HCT116 (cell line): Measurements from ENCODE around the gene SPOCD1. TPM values are rescaled to one million over a fixed set of nuclear protein-coding genes. Genes with fewer than 3 reads are reported as not detected.

Experiments used
- ATAC-seq: fragments of 200-7000 bp; cut with Tn5 transposase; 2 replicates; pipeline ENCODE4 v1.9.1; 2020; ENCODE audit warnings: mild to moderate bottlenecking, moderate library complexity
- BruUV-seq: library from RNA; stranded (reverse); fragments of 400-500 nt; replicated peaks from 2 replicates; lab custom pipeline; 2021; lab: Mats Ljungman, UMichigan
- CTCF ChIA-PET: fragments of 300-600 bp; sonication (Branson Sonifier 250); formaldehyde crosslinking; loops from one replicate; lab custom pipeline; 2021; ENCODE audit warnings: antibody characterized with exemption; lab: Charles Lee
- POLR2A ChIA-PET: fragments of 300-600, 350-600 bp; sonication (Branson Sonifier 250); formaldehyde crosslinking; loops from one replicate; lab custom pipeline; 2021; ENCODE audit warnings: antibody characterized with exemption; lab: Charles Lee
- RAD21 ChIA-PET, 2 experiments: fragments of 300-600 bp; sonication (Branson Sonifier 250); formaldehyde crosslinking; loops; one replicate each; lab custom pipeline; 2023; ENCODE audit warnings: low total read pairs in 2 of 2; ENCODE audit not compliant: uncharacterized antibody in 2 of 2, unreplicated experiment in 2 of 2, low non-redundant PET in 1 of 2; lab: Charles Lee
- DNase-seq: peaks from one replicate; pipeline ENCODE4 v3.0.0-alpha.2; 2010; ENCODE audit warnings: low read depth, low spot score
- H2AFZ ChIP-seq: fragments of 200-600 bp; shearing (Covaris generic), sonication (generic); 2 replicates; pipeline ENCODE4 v1.6.1; 2017; ENCODE audit warnings: low read depth, mixed run types, mixed read lengths, antibody characterized with exemption, low read length; ENCODE audit not compliant: poor library complexity, severe bottlenecking
- H3K27ac ChIP-seq: 2 replicates; pipeline ENCODE4 v1.5.1; 2012; ENCODE audit warnings: low read depth, low read length
- H3K27me3 ChIP-seq: fragments of 200-600 bp; sonication (generic); 2 replicates; pipeline ENCODE4 v1.6.1; 2016; ENCODE audit warnings: mixed run types, low read length, mixed read lengths; ENCODE audit not compliant: insufficient read depth
- H3K36me3 ChIP-seq, 2 experiments: fragments of 200-500 bp in 1 of 2; fragments of 200-600 bp in 1 of 2; sonication (Bioruptor generic) in 1 of 2; sonication (generic) in 1 of 2; 2 replicates each; pipeline versions ENCODE4 v1.5.1 to v1.6.1; 2014 to 2016; ENCODE audit warnings: low read length in 2 of 2, inconsistent platforms in 1 of 2, mixed read lengths in 1 of 2, mixed run types in 1 of 2; ENCODE audit not compliant: insufficient read depth in 2 of 2, control insufficient read depth in 1 of 2
- H3K4me1 ChIP-seq, 2 experiments: fragments of 200-600 bp in 1 of 2; sonication (generic) in 1 of 2; 2 replicates each; pipeline versions ENCODE4 v1.5.1 to v1.6.1; 2012 to 2017; ENCODE audit warnings: low read length in 2 of 2, inconsistent platforms in 1 of 2, mild to moderate bottlenecking in 1 of 2, mixed read lengths in 1 of 2, mixed run types in 1 of 2, moderate library complexity in 1 of 2; ENCODE audit not compliant: insufficient read depth in 2 of 2, control insufficient read depth in 1 of 2
- H3K4me2 ChIP-seq: fragments of 200-600 bp; sonication (generic); 2 replicates; pipeline ENCODE4 v1.6.1; 2017; ENCODE audit warnings: mixed run types, low read length, mixed read lengths
- H3K4me3 ChIP-seq, 2 experiments: fragments of 200-600 bp in 1 of 2; sonication (generic) in 1 of 2; replicated peaks in 1 of 2; 2 replicates each; pipeline ENCODE4 v1.5.1; 2011 to 2016; ENCODE audit warnings: low read length in 2 of 2, control low read depth in 1 of 2, low read depth in 1 of 2, mild to moderate bottlenecking in 1 of 2, mixed read lengths in 1 of 2, mixed run types in 1 of 2
- H3K79me2 ChIP-seq: fragments of 200-600 bp; sonication (generic); 2 replicates; pipeline ENCODE4 v1.6.1; 2017; ENCODE audit warnings: mild to moderate bottlenecking, mixed run types, low read length, moderate library complexity, mixed read lengths; ENCODE audit not compliant: insufficient read depth
- H3K9ac ChIP-seq: fragments of 200-600 bp; sonication (generic); 2 replicates; pipeline ENCODE4 v1.6.1; 2016; ENCODE audit warnings: low read length, mixed read lengths
- H3K9me2 ChIP-seq: fragments of 200-600 bp; sonication (generic), shearing (Covaris generic); 2 replicates; pipeline ENCODE4 v1.6.1; 2017; ENCODE audit warnings: mixed run types, mild to moderate bottlenecking, moderate library complexity; ENCODE audit not compliant: insufficient read depth
- H3K9me3 ChIP-seq, 2 experiments: fragments of 200-500 bp in 1 of 2; fragments of 200-600 bp in 1 of 2; sonication (Bioruptor generic) in 1 of 2; sonication (generic) in 1 of 2; 2 replicates each; pipeline ENCODE4 v1.6.1; 2014 to 2017; ENCODE audit warnings: low read length in 2 of 2, mixed read lengths in 2 of 2, inconsistent platforms in 1 of 2, low read depth in 1 of 2, mild to moderate bottlenecking in 1 of 2, mixed run types in 1 of 2, moderate library complexity in 1 of 2; ENCODE audit not compliant: control insufficient read depth in 1 of 2, insufficient read depth in 1 of 2
- H4K20me1 ChIP-seq: fragments of 200-600 bp; sonication (generic), shearing (Covaris generic); 2 replicates; pipeline ENCODE4 v1.6.1; 2017; ENCODE audit warnings: mixed run types, mild to moderate bottlenecking, moderate library complexity; ENCODE audit not compliant: insufficient read depth
- POLR2A ChIP-seq: IDR thresholded peaks from 2 replicates; pipeline ENCODE4 v1.7.0; 2011; ENCODE audit warnings: borderline replicate concordance; ENCODE audit not compliant: insufficient read depth, insufficient read length; ENCODE audit errors: extremely low read depth
- SIN3A ChIP-seq: IDR thresholded peaks from 2 replicates; pipeline ENCODE4 v1.6.1; 2012; ENCODE audit warnings: low read depth
- SP1 ChIP-seq: IDR thresholded peaks from 2 replicates; pipeline ENCODE4 v1.6.1; 2012; ENCODE audit warnings: low read depth
- intact Hi-C: fragments of 100-400 bp; cut with micrococcal nuclease; formaldehyde crosslinking; loops from 2 replicates; pipeline ENCODE4 v1.10.0; 2022
- total RNA-seq: library from RNA; stranded (reverse); gene quantifications from one replicate; pipeline ENCODE4 v1.2.1, GENCODE V29; 2021; ENCODE audit not compliant: unreplicated experiment
- TF ChIP-seq, protein P1 (sequence below), 3 experiments: fragments of 200-600 bp in 1 of 3; sonication (generic) in 1 of 3; IDR thresholded peaks in 2 of 3; conservative IDR thresholded peaks in 1 of 3; 2 replicates each; pipeline ENCODE4 v1.5.1; 2012 to 2017; ENCODE audit warnings: low read depth in 2 of 3, low read length in 2 of 3, antibody characterized with exemption in 1 of 3, borderline replicate concordance in 1 of 3, control low read depth in 1 of 3, mild to moderate bottlenecking in 1 of 3, mixed read lengths in 1 of 3, mixed run types in 1 of 3, moderate library complexity in 1 of 3; ENCODE audit not compliant: insufficient read depth in 1 of 3

Gene SPOCD1
- total RNA-seq, 1 experiment from 2014 or later, result 5.0 TPM

DNA sequence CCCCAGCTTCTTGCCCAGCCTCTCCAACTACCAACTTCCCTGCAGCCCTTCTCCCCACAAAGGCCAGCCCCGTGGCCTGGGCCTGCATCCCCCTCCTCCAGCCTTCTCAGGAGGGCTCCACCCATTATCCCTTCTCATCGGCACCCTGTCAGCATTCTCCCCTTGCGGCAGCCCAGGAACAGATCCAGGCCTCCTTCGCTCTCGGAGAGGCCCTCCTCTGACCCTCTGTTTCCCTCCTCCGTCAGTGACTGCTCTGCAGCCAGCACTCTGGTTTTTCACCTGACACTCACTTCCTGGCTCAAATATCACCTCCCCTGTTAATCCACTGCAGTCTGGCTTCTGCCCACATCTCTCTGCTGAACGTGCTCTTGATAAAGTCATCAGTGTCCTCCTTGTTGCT, 69.1 kb downstream of the SPOCD1 start:
- Histone ChIP-seq H3K79me2 (no peaks in the 10 kb centered on the region), H3K36me3 (no peaks in the 10 kb centered on the region), H3K9me2 (no peaks in the 10 kb centered on the region), H3K4me3 (no peak overlapping the region), H3K27me3 (no peaks in the 10 kb centered on the region), H4K20me1 (no peaks in the 10 kb centered on the region), H3K27ac (no peak overlapping the region), H3K9me3 (no peaks in the 10 kb centered on the region), H2AFZ (no peak overlapping the region), H3K4me2 (no peak overlapping the region), H3K4me1 (peaks cover 7 to 14% of the 10 kb centered on the region in 2 experiments), H3K9ac (no peak overlapping the region)
- no TSS peak for BruUV-seq
- POLR2A ChIA-PET, result interaction anchor here (1.0 kb wide), 1 partner anchor 83 kb away, joined by 4 read pairs; no protein-coding TSS in a partner anchor
- intact Hi-C loops, result no loop called here
- ATAC-seq, result no peak
- DNase-seq, result no peak
- RAD21 ChIA-PET, result no interaction called here
- CTCF ChIA-PET, result interaction anchor here (1.0 to 1.9 kb wide), 5 partner anchors 15 to 361 kb away, joined by 3 to 18 read pairs (median 14); partner anchors contain the start of gene KPNA6
- TF ChIP-seq SIN3A (no peak), POLR2A (no peak)

DNA sequence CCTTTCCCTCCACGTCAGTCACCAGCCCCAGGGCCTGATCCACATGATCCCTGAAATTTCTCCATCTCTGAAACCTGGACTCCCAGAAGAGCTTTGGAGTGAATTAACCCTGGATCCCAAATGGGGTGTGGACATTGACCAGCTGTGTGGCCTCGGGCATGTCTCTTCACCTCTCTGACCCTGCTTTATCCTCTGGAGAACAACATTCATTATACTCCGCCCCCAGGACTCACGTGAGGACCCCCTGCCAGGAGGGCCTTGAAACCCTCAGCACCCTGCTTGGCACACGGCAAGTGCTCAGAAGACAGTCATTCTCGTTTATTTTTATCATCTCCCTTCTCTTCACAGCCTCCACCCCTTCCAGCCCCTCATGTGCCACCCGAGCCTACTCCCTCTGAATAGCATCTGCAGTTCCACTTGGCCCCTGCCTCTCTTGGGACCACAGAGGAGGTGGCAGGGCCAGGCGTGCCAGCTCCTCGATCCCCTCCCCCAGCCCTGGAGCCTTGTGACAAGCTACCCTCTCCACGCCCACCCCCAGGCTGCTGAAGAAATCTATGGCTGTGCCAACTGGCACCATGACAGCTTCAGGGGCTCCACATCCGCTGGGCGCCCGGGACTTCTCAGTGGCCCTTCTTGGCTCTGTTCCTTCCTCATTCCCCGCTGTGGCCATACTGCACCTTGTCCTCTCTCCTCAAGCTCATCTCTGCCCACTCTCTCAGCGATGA, 69.7 kb downstream of the SPOCD1 start:
- POLR2A ChIA-PET, result interaction anchor here (1.0 kb wide), 2 partner anchors 14 to 82 kb away, joined by 4 read pairs; no protein-coding TSS in a partner anchor

More for the DNA sequence above, 69.7 kb downstream of the SPOCD1 start:
- no peaks in the 10 kb centered on the region for H3K79me2 ChIP-seq
- TF ChIP-seq SP1, result no peak
- TF ChIP-seq, protein P1, sequence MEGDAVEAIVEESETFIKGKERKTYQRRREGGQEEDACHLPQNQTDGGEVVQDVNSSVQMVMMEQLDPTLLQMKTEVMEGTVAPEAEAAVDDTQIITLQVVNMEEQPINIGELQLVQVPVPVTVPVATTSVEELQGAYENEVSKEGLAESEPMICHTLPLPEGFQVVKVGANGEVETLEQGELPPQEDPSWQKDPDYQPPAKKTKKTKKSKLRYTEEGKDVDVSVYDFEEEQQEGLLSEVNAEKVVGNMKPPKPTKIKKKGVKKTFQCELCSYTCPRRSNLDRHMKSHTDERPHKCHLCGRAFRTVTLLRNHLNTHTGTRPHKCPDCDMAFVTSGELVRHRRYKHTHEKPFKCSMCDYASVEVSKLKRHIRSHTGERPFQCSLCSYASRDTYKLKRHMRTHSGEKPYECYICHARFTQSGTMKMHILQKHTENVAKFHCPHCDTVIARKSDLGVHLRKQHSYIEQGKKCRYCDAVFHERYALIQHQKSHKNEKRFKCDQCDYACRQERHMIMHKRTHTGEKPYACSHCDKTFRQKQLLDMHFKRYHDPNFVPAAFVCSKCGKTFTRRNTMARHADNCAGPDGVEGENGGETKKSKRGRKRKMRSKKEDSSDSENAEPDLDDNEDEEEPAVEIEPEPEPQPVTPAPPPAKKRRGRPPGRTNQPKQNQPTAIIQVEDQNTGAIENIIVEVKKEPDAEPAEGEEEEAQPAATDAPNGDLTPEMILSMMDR (IDR thresholded peaks at IDR 0.05 in 2 of 3, conservative IDR thresholded peaks at IDR 0.05 in 1 of 3; ENCODE audit: borderline replicate concordance in 1 of 3, insufficient read depth in 1 of 3, low read depth in 2 of 3, low read length in 2 of 3), result peak in 1 of 3 experiments; percentile 12; a peak in 1 of 6 replicates
- DNase-seq, result no peak
- no peaks in the 10 kb centered on the region for H4K20me1 ChIP-seq
- no TSS peak for BruUV-seq
- no peak overlapping the region for H3K4me3 ChIP-seq
- H3K9me3 ChIP-seq, result no peaks in the 10 kb centered on the region
- intact Hi-C loops, result loop anchor here (1.0 kb wide), 1 partner anchor 82 kb away; no protein-coding TSS in a partner anchor
- H3K27me3 ChIP-seq, result no peaks in the 10 kb centered on the region
- no peak overlapping the region for H3K4me2 ChIP-seq
- RAD21 ChIA-PET, result interaction anchor here (0.6 to 1.8 kb wide), 6 partner anchors 31 to 318 kb away, joined by 3 to 10 read pairs (median 4); no protein-coding TSS in a partner anchor
- CTCF ChIA-PET, result interaction anchor here (0.6 to 1.9 kb wide), 23 partner anchors 8 to 561 kb away, joined by 3 to 18 read pairs (median 4); partner anchors contain the start of genes KPNA6 and PEF1
- peak; percentile 10 for ATAC-seq
- no peak overlapping the region for H3K27ac ChIP-seq
- no peak overlapping the region for H2AFZ ChIP-seq
- H3K4me1 ChIP-seq, result peaks cover 7 to 12% of the 10 kb centered on the region in 2 experiments
- H3K9ac ChIP-seq, result no peak overlapping the region
- H3K9me2 ChIP-seq, result no peaks in the 10 kb centered on the region
- no peaks in the 10 kb centered on the region for H3K36me3 ChIP-seq
